GM21390 (cell line): Measurements from ENCODE around the gene VRK1.
"Not testable (repeated sequence)": the region's sequence is repeated elsewhere in the genome, so short reads cannot be mapped to it uniquely, and the experiment has no call there.

Experiments
- ATAC-seq: cut with Tn5 transposase; IDR thresholded peaks from one replicate; pipeline ENCODE4 v1.9.1; 2021; ENCODE audit not compliant: unreplicated experiment

VRK1 gene

GRCh38 chr14:96867634-96868033 is 70.5 kb downstream of the VRK1 start:
- no peak for ATAC-seq

GRCh38 chr14:96874127-96874526 is 76.9 kb downstream of the VRK1 start:
- ATAC-seq: no peak

GRCh38 chr14:96876747-96877146 is 79.6 kb downstream of the VRK1 start:
- ATAC-seq: no peak

- peak; percentile 81 for ATAC-seq
Measured at GRCh38 chr14:96881713-96882112, 84.5 kb downstream of the VRK1 start.

GRCh38 chr14:96883974-96884373 is 86.8 kb downstream of the VRK1 start:
- ATAC-seq: not testable (repeated sequence)

- peak; percentile 89 for ATAC-seq
Measured at GRCh38 chr14:96888158-96888557, 91.0 kb downstream of the VRK1 start.

- no peak for ATAC-seq
Measured at GRCh38 chr14:96888593-96888992, 91.4 kb downstream of the VRK1 start.

- ATAC-seq: no peak
Measured at GRCh38 chr14:96889091-96889490, 91.9 kb downstream of the VRK1 start.

GRCh38 chr14:96893966-96894622 is 96.9 kb downstream of the VRK1 start:
- no peak for ATAC-seq

- ATAC-seq: no peak
Measured at GRCh38 chr14:96894966-96895365, 97.8 kb downstream of the VRK1 start.

- ATAC-seq: peak; percentile 64
Measured at GRCh38 chr14:96895658-96896271, 98.6 kb downstream of the VRK1 start.

- no peak for ATAC-seq
Measured at GRCh38 chr14:96897184-96897583, 100.0 kb downstream of the VRK1 start.

- ATAC-seq: peak; percentile 96
Measured at GRCh38 chr14:96901227-96901626, 104.0 kb downstream of the VRK1 start.

GRCh38 chr14:96902004-96902403 is 104.8 kb downstream of the VRK1 start:
- no peak for ATAC-seq

GRCh38 chr14:96903444-96904023 is 106.4 kb downstream of the VRK1 start:
- ATAC-seq: no peak

- ATAC-seq: no peak
Measured at GRCh38 chr14:96904201-96904600, 107.0 kb downstream of the VRK1 start.

GRCh38 chr14:96905065-96905464 is 107.9 kb downstream of the VRK1 start:
- no peak for ATAC-seq

GRCh38 chr14:96905825-96906224 is 108.6 kb downstream of the VRK1 start:
- no peak for ATAC-seq

- ATAC-seq: no peak
Measured at GRCh38 chr14:96906434-96906833, 109.3 kb downstream of the VRK1 start.

- no peak for ATAC-seq
Measured at GRCh38 chr14:96909841-96910364, 112.7 kb downstream of the VRK1 start.

GRCh38 chr14:96911499-96912149 is 114.4 kb downstream of the VRK1 start:
- no peak for ATAC-seq
